CD4-positive, alpha-beta T cell treated with Interferon gamma for 1 hour (primary cell): ENCODE data around the gene TTC17.

Experiments used
- DNase-seq: peaks from one replicate; pipeline ENCODE4 v3.0.0-alpha.2; 2020

Gene TTC17

GRCh38 chr11:43486141-43486540 is 127.4 kb downstream of the TTC17 start:
- DNase-seq: no peak

- DNase-seq: no peak
Measured at GRCh38 chr11:43489869-43490465, 131.2 kb downstream of the TTC17 start.

GRCh38 chr11:43492701-43493100 is 134.0 kb downstream of the TTC17 start:
- no peak for DNase-seq

- no peak for DNase-seq
Measured at GRCh38 chr11:43493431-43493830, 134.7 kb downstream of the TTC17 start.

- no peak for DNase-seq
Measured at GRCh38 chr11:43497144-43497543, 138.4 kb downstream of the TTC17 start.

GRCh38 chr11:43498561-43498960 is 139.8 kb downstream of the TTC17 start:
- DNase-seq: no peak

- no peak for DNase-seq
Measured at GRCh38 chr11:43503417-43503816, 144.7 kb downstream of the TTC17 start.

GRCh38 chr11:43504316-43504950 is 145.7 kb downstream of the TTC17 start:
- no peak for DNase-seq

- DNase-seq: no peak
Measured at GRCh38 chr11:43505171-43505570, 146.5 kb downstream of the TTC17 start.

- DNase-seq: no peak
Measured at GRCh38 chr11:43507171-43507570, 148.5 kb downstream of the TTC17 start.

GRCh38 chr11:43508511-43508918 is 149.8 kb downstream of the TTC17 start:
- DNase-seq: no peak

GRCh38 chr11:43511959-43512358 is 153.2 kb downstream of the TTC17 start:
- no peak for DNase-seq

GRCh38 chr11:43515090-43515489 is 156.4 kb downstream of the TTC17 start:
- no peak for DNase-seq

GRCh38 chr11:43516316-43516850 is 157.7 kb downstream of the TTC17 start:
- no peak for DNase-seq

GRCh38 chr11:43517518-43517917 is 158.8 kb downstream of the TTC17 start:
- DNase-seq: no peak

GRCh38 chr11:43518408-43519160 is 159.9 kb downstream of the TTC17 start:
- DNase-seq: no peak

GRCh38 chr11:43521471-43521870 is 162.8 kb downstream of the TTC17 start:
- no peak for DNase-seq

GRCh38 chr11:43523632-43524031 is 164.9 kb downstream of the TTC17 start:
- no peak for DNase-seq

GRCh38 chr11:43532041-43532440 is 173.3 kb downstream of the TTC17 start:
- DNase-seq: no peak

GRCh38 chr11:43537833-43538615 is 179.3 kb downstream of the TTC17 start:
- DNase-seq: no peak

GRCh38 chr11:43541993-43542392 is 183.3 kb downstream of the TTC17 start:
- DNase-seq: no peak

GRCh38 chr11:43542750-43543712 is 184.3 kb downstream of the TTC17 start:
- DNase-seq: no peak
